ENCODE results near the gene ETV1.

ETV1 gene

DNA sequence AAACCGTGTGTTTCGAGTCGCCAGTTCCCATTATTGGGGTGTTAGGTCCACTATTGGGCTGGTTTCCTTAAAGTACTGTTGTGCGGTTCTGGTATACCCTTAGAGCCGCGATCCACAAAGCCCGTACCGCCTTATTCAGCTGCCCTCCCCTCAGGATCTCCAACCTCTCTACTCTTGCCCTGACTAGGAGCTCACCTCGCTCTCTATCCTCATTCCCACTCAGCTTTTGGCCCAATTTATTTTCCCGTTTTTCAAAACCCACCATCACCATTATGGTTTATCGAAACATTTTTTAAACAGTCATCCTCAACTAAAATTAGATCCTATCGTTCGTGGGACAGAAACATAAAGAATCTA, 461 bp upstream of the ETV1 start:
- in situ Hi-C loops (cut with HindIII; ENCODE audit: low pct_ligation_motif_present, low pct_unique_long_range_greater_than_20kb, low sequenced_read_pairs) = no loop called here

DNA sequence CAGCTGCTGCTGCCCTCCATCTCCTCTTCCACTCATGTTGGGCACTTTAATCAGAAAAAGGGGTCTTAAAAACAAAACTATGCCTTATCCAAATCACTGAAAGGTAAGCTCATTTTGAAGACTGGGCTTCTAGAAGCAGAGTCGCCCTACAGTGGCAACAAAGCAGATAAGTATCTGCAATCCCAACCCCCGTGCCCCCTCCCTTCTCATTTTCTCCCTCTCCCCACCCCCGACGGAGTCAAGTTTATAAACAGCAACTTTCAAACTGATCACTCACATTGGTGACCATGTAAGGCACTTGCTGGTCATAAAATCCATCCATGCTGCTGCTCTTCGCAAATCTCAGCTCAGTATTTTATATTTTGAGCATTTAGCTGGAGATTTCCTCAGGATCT, 738 bp downstream of the ETV1 start:
- peak; percentile 27 for DNase-seq
- in situ Hi-C loops (cut with HindIII; ENCODE audit: low pct_ligation_motif_present, low pct_unique_long_range_greater_than_20kb, low sequenced_read_pairs) = no loop called here

More for the DNA sequence above, 461 bp upstream of the ETV1 start:
- DNase-seq = no peak

DNA sequence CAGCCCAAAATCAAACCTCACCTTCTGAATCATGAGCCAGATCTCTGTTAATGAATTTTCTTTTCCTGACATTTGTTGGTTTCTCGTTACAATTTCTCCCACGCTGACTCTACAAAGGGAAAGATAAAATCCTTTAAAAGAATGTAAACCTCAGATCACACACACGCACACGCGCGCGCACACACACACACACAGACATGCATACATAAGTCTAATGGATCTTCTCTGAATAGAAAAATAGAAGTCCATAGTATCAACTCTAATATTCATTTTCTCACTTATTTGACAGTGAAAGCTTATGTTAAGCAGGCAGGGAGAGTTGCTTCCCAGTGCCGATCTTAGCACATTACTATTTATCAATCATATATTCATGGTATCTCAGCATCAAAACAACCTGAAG, 1.4 kb downstream of the ETV1 start:
- in situ Hi-C loops (cut with HindIII; ENCODE audit: low pct_ligation_motif_present, low pct_unique_long_range_greater_than_20kb, low sequenced_read_pairs) = no loop called here
- DNase-seq = peak; percentile 8

DNA sequence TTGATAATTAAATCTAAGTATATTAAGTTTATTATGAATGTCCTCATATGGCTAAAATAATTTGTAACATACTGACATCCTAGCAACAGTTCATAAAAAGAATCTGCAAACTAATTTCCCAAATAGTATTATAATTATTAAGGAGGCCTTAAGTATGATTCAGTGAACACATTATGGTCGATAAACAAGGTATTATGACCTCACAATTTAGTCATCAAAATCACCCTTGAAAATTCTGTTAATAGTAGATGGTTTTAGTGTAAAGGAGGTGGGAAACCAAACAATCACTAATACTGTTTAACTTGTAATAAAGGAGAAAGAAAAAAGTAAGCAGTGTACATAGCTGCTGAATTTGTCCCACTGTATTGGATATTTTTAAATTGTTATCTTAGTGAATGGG, 2.1 kb downstream of the ETV1 start:
- in situ Hi-C loops (cut with HindIII; ENCODE audit: low pct_ligation_motif_present, low pct_unique_long_range_greater_than_20kb, low sequenced_read_pairs) = no loop called here
- no peak for DNase-seq

DNA sequence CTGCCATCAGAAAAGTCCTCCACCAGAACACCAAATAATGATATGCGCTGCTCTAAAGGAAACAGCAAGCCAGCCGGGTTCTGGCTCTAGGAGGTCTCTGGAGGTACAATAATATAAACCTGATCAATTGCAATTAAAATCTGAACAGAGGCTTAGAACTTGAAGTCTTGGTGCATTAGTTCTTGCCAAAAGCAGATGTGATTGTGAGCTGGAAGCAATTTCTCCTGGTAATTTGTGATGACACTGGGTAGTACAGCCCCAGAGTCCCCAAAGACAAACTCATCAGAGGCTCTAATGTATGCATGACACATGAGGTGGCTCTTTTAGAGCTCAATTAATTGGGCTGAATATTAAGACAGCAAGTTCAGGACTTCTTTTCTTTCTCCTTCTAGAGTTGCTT, 3.3 kb downstream of the ETV1 start:
- no peak for DNase-seq
- in situ Hi-C loops (cut with HindIII; ENCODE audit: low pct_ligation_motif_present, low pct_unique_long_range_greater_than_20kb, low sequenced_read_pairs) = no loop called here

DNA sequence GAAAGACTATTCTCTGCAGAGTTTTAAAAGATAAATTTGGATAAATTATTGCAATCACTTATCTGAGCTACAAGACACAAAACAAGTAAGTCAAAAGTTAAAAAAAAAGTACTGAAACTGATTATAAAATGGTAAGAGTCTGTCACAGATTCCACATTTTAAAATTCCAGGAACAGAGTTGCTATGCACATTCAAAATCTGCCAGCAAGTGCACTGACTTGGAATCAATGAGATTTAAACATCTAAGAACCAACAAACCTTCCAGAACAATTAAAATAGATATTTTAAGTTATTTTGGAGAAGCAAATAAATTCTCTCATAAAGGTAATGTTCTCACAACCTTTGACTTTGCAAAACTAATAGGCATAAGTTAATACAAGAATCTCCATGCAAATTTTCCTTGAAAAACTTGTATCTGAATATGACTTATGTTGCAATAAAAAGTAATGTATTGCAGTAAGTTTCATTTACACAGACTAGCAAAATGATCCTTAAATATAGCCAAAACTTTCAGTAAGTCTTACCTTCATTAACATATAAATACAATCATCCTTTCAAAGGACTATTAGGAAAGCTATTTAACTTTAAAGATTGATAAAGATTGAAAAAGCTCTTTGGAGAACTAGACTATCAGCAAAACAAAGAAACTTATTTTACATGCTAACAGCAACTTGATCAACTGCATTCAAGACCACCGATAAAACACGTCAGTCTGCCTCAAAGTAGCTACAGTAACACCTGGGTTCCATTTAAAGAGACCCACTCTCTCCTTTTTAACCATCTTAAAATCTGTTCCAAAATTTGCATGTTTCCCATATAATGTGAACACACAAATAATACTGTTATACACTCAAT, 4.4 kb downstream of the ETV1 start:
- no peak for DNase-seq
- in situ Hi-C loops (cut with HindIII; ENCODE audit: low pct_ligation_motif_present, low pct_unique_long_range_greater_than_20kb, low sequenced_read_pairs) = no loop called here

DNA sequence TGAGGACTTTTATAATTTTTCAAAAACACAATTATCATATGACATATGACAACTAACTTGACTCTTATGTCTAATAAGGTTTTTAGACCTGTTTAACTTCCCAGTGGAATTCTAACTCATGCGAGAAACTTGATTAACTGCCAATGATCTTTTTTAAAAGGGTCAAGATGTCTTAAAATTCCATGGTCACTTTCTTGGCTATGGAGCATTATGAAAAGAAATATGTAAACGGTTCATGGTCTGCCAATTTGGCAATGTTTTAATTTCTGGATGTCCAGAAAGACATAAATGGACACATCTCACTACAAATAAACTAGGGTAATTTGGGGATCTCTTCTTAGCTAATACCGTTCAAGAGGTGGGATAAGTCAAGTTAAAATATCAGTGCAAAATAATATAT, 5.4 kb downstream of the ETV1 start:
- in situ Hi-C loops (cut with HindIII; ENCODE audit: low pct_ligation_motif_present, low pct_unique_long_range_greater_than_20kb, low sequenced_read_pairs) = no loop called here
- DNase-seq = no peak

DNA sequence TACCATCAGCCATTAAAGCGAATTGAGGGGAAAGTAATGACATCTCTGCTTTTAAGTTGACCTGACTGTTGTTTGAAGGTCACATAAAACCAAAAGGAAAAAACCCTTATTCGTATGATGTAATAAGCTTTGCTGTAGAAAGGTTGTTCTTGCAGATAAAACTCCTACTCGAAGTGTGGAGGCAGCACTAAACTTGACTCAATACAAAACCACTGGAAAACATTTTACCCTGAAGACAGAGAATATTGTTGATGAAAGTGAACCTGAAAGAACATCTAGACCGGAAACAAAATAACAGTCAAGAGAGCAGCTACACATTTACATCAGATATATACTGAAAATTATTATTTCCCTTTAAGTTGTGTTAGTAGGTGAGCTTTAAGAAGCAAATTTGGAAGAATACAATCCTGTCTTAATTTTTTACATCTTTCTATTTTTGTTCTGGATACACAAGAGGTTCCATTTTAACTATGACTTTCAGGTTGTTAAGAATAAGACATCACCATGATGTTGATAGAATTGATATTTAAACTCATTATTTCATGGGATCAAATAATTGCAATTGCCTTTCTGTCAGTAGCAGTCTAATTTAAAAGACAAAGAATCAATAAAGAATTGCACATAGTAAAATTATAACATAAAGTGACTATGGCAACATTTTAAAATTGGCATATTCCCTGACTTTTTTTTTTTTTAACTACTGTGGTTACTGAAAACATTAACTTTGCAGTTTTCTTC, 6.4 kb downstream of the ETV1 start:
- no peak for DNase-seq
- in situ Hi-C loops (cut with HindIII; ENCODE audit: low pct_ligation_motif_present, low pct_unique_long_range_greater_than_20kb, low sequenced_read_pairs) = no loop called here

DNA sequence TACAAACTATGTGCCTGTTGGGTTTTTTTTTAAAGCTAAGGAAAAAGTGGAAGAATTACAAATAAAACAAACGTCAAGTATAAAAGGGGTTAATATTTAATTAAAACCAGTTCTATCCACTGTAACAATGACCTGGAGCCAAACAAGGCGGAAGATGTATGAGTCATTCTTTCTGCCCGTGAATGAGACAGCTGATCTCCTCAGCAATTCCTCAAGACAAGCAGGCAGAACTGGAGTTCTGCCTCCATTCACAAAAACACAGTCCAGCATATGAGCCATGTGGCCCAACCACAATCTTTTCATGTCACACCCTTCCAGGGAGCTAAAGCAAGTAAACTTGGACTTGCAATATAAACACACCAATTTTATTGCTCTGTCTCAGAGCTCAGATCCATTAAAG, 8.4 kb downstream of the ETV1 start:
- peak; percentile 96 for DNase-seq
- in situ Hi-C loops (cut with HindIII; ENCODE audit: low pct_ligation_motif_present, low pct_unique_long_range_greater_than_20kb, low sequenced_read_pairs) = no loop called here

DNA sequence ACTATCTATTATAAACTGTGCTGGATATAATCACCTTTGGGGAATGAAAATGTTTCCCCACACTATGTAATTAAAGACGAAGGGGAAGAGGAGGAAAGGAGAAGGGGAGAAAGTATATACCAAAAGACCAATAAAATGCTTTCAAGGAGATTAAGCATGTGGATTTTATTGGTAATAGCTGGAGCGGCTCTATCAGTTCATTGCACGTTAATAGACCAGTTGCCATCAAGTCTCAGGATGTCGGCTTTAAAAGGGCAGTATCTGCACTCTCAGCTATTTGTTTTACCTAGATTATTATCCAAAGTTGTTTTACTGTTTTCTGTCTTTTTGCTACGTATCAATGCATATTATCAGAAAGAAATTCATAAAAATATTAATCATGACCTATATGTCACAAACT, 9.0 kb downstream of the ETV1 start:
- peak; percentile 14 for DNase-seq
- in situ Hi-C loops (cut with HindIII; ENCODE audit: low pct_ligation_motif_present, low pct_unique_long_range_greater_than_20kb, low sequenced_read_pairs) = no loop called here

DNA sequence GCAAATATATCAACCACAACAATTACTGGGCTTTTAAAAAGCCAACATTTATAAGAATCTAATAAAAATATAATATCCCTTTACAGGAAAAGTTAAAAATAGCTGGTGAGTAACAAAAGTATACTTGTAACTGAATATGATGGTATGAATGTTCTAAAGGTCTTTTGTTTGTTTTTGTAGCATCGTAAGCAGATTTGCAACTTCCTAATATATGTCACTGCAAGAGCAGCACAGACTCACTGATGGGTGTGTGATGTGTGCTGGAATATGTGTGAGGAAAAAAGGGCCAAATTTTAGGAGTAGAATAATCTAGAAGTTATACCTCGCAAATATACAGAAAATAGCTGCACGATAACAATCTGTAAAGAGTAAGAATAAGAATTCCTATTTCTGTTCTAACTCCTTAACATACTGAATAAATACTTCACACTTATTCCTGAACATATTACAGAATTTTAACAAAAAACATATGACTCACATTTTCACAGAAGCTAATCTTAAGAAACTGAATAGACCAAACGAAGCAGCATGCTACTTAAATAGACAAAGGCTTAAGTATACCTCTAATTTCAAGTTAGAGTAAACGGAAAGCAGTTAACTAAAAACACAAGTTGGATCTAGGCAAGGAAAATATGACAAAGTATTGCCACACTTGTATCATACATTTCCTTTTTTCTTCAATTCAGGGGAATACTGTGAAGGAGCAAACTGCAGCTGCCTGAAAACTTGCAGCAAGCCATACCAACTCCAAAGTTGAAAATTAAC, 9.6 kb downstream of the ETV1 start:
- in situ Hi-C loops (cut with HindIII; ENCODE audit: low pct_ligation_motif_present, low pct_unique_long_range_greater_than_20kb, low sequenced_read_pairs) = no loop called here
- peak; percentile 19 for DNase-seq

DNA sequence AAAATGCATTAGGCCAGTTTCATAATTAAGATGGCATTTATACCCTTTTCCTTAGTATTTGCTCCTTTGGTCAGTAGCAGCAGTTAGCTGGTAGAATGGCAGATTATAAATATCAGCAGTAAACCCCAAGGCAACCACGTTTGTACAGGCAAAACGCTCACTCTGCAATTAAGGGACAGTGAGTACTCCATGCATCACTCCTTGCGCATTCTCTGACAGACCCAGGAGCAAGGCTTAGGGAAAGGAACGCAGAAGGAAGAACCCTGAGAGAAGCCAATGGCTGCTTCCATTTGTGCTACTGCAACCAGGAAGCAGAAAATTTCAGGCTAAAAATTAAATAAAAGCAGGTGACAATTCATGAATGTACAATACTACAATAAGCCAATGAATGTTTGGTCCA, 12.9 kb downstream of the ETV1 start:
- DNase-seq = no peak
- in situ Hi-C loops (cut with HindIII; ENCODE audit: low pct_ligation_motif_present, low pct_unique_long_range_greater_than_20kb, low sequenced_read_pairs) = no loop called here

DNA sequence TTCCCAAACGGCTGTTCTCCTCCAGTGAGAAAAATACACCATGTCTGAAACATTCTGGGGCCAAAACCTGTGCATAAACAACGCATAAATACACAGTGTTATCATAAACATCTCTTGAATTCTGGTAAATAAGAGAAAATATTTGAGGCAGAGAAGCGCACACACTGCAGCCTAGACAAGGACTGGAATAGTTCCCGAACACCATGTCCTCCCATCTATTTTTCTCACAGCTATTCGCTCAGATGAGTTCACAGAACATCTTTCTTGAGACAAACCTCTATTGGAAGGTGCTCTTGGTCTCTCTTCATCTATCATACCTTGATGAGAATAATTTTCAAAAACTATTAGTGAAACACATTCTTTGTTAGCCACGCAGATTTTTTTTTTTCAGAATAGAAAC, 24.4 kb downstream of the ETV1 start:
- no peak for DNase-seq
- in situ Hi-C loops (cut with HindIII; ENCODE audit: low pct_ligation_motif_present, low pct_unique_long_range_greater_than_20kb, low sequenced_read_pairs) = no loop called here

DNA sequence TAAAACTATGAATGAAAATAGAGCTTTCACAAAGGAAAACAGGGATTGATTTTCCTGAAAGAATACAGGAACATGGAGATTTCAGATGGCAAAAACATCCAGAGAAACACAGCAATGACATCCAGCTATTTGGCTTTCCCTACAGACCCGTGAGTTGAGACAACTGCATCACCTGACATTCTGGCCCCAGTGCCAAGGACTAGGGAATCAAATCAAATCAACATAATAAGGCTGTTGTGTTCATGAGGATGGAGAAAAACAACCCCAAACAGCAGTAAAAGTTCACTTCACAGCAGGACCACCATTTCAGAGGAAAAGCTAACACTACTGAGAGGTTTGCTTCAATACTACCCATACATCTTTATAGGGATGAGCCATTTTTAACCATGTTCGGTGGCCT, 25.5 kb downstream of the ETV1 start:
- DNase-seq = no peak
- in situ Hi-C loops (cut with HindIII; ENCODE audit: low pct_ligation_motif_present, low pct_unique_long_range_greater_than_20kb, low sequenced_read_pairs) = no loop called here

DNA sequence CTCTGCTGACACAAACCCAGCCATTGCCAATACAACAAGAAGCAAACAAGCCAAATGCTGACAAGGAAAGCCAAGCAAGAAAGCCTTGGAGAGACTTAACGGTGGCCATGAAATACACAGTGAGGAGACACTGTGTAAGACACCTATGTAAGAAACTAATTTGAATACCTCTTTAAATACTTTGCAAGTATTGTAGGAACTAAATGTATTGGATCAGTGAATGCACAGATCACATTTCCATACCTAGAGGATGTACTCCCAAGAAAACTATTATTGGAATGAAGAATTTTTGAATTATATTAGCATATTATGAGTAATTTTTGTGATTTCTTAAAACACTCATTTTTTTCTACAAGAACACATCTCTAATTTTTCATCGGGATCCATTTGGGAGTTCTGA, 34.0 kb downstream of the ETV1 start:
- no peak for DNase-seq
- in situ Hi-C loops (cut with HindIII; ENCODE audit: low pct_ligation_motif_present, low pct_unique_long_range_greater_than_20kb, low sequenced_read_pairs) = no loop called here

DNA sequence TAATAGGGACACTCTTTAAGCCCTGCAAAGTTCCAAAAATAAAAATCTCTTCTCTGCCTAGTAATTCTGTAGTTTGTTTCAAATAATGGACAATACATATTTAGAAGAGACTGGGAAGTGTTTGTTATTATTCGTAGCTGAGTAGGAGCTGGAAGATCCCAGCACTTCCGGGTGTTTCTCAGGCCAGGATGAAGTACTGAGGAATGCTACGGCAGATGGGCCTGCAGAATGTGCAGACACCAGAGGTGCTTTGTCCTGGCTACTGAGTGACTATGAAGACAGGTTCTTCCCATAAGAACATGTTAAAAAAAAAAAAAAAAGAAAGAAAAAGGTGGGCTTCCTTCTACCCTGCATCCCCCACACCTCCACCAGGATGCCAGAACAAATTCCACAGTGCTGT, 36.1 kb downstream of the ETV1 start:
- in situ Hi-C loops (cut with HindIII; ENCODE audit: low pct_ligation_motif_present, low pct_unique_long_range_greater_than_20kb, low sequenced_read_pairs) = no loop called here
- no peak for DNase-seq

DNA sequence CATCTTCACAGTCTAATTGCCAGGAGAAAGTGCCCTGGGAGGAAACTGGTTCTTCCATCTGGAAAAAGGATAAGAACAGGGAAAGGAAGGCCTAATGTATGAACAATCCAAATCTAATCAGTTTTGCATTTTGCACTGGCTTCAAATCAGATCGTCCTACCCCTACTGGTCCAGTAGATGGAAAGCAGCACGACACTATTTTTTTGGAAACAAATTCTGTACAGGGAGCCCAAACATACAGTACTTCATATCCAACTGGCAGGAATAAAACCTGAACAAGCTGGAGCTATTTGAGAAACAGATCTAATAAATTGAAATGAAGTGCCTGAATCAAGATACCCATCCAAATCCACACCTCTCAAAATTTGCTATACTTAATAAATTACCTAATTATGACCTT, 36.5 kb downstream of the ETV1 start:
- DNase-seq = no peak
- in situ Hi-C loops (cut with HindIII; ENCODE audit: low pct_ligation_motif_present, low pct_unique_long_range_greater_than_20kb, low sequenced_read_pairs) = no loop called here

DNA sequence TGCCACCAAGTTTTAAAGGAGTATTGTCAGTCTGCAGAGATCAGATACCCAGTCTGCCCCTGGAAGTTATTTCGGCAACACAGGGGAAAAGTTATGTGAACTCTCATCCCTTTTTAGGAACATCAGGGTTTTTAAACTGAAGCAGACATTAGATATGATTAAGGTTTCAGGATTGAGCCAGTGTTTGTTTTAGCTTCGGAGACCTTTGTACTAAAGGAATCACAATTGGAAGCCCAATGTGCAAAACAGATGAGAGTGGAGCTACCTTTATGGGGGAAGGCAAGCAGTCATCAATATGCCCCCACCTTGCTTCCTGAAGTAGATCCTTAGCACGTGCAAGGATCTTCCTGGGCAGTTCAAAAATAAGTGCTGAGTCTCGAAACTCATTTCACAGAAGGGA, 39.5 kb downstream of the ETV1 start:
- no peak for DNase-seq
- in situ Hi-C loops (cut with HindIII; ENCODE audit: low pct_ligation_motif_present, low pct_unique_long_range_greater_than_20kb, low sequenced_read_pairs) = no loop called here

DNA sequence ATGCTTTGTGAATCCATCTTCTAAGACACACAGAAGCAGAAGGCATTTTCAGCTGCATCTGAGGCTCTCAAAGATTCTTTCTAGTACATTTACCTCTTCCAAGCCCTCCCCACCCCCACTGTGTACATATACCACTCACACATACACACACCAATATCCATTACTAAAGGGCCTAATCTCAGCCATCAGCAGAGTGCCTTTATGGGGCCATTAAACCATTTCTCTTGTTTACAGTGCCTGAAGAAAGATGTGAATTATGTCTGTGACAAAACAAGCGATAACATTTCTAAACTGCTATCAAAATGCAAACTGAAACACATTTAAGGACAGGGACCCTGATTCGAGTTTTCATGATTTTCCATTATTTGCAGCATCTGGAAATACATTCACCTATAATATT, 40.0 kb downstream of the ETV1 start:
- in situ Hi-C loops (cut with HindIII; ENCODE audit: low pct_ligation_motif_present, low pct_unique_long_range_greater_than_20kb, low sequenced_read_pairs) = no loop called here
- DNase-seq = no peak

Data from ACHN (cell line).